HG03469 (cell line): Measurements from ENCODE around the gene FOLR3.
"Not testable (repeated sequence)": the region's sequence is repeated elsewhere in the genome, so short reads cannot be mapped to it uniquely, and the experiment has no call there.

ENCODE experiments used
- ATAC-seq: cut with Tn5 transposase; IDR thresholded peaks from one replicate; pipeline ENCODE4 v1.9.1; 2021; ENCODE audit warnings: mild to moderate bottlenecking, moderate library complexity, moderate number of reproducible peaks; ENCODE audit not compliant: unreplicated experiment

Gene FOLR3

GRCh38 chr11:72160319-72160718 lies 24.8 kb downstream of the FOLR3 start:
- no peak for ATAC-seq

- ATAC-seq = no peak
These were observed 27.5 kb downstream of the FOLR3 start for GRCh38 chr11:72162891-72163492.

- not testable (repeated sequence) for ATAC-seq
These were observed 28.7 kb downstream of the FOLR3 start for GRCh38 chr11:72164187-72164586.

GRCh38 chr11:72169046-72169555 lies 33.6 kb downstream of the FOLR3 start:
- not testable (repeated sequence) for ATAC-seq

- not testable (repeated sequence) for ATAC-seq
These were observed 34.2 kb downstream of the FOLR3 start for GRCh38 chr11:72169754-72170153.

GRCh38 chr11:72172043-72172442 lies 36.5 kb downstream of the FOLR3 start:
- ATAC-seq = not testable (repeated sequence)

- no peak for ATAC-seq
These were observed 37.8 kb downstream of the FOLR3 start for GRCh38 chr11:72173291-72173690.

GRCh38 chr11:72174302-72175070 lies 39.0 kb downstream of the FOLR3 start:
- ATAC-seq = no peak

GRCh38 chr11:72177656-72178055 lies 42.1 kb downstream of the FOLR3 start:
- ATAC-seq = no peak

GRCh38 chr11:72179049-72179803 lies 43.7 kb downstream of the FOLR3 start:
- no peak for ATAC-seq

- no peak for ATAC-seq
These were observed 44.4 kb downstream of the FOLR3 start for GRCh38 chr11:72179804-72180396.

GRCh38 chr11:72180892-72181552 lies 45.5 kb downstream of the FOLR3 start:
- not testable (repeated sequence) for ATAC-seq

GRCh38 chr11:72181553-72181958 lies 46.0 kb downstream of the FOLR3 start:
- ATAC-seq = not testable (repeated sequence)

- no peak for ATAC-seq
These were observed 52.7 kb downstream of the FOLR3 start for GRCh38 chr11:72188267-72188666.
